ENCODE data around the gene HDAC4. TPM values are rescaled to one million over a fixed set of nuclear protein-coding genes. Genes with fewer than 3 reads are reported as not detected.

HDAC4 gene
- total RNA-seq, 1 experiment from 2014 or later, result 32.0 TPM

DNA sequence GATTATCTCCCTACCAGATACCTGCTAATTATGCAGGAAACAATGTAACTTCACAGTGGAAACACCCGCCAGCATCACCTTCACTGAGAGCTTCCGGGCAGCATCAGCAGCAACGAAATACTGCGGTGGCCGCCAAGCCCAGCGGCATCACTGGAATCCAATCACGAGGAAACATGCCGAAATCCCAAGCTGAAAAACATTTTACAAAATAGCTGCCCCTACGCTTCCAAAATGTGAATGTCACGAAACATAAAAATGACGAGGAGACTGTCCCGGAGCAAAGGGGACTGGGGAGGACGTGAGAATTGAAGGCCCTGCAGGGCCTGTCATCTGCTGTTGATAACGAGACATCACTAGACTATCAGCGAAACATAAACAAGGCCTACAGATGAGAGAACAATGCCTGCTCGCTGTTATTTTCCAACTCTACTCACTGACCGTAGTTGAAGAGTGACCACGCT lies 82.6 kb downstream of the HDAC4 start:
- H3K4me3 Mint-ChIP-seq, result no peak overlapping the region
- Histone ChIP-seq H4K91ac (ENCODE audit: insufficient read length, low read depth, low read length) (no peak overlapping the region), H3K9ac (ENCODE audit: extremely low read depth, insufficient read length, low read length) (no peak overlapping the region), H3K23ac (ENCODE audit: insufficient read length, low read depth, low read length) (no peak overlapping the region), H3T11ph (ENCODE audit: low read length) (no peak overlapping the region), H2BK20ac (ENCODE audit: low read depth, low read length, poor library complexity, severe bottlenecking) (no peak overlapping the region), H3K79me1 (ENCODE audit: insufficient read depth, low read depth, low read length, poor library complexity, severe bottlenecking) (peaks cover 3% of the 10 kb centered on the region), H3K4ac (ENCODE audit: low read depth, low read length) (no peak overlapping the region), H3K18ac (ENCODE audit: insufficient read length, low read depth, low read length) (no peak overlapping the region), H4K8ac (replicated peaks; ENCODE audit: insufficient read length, low read depth, low read length) (no peak overlapping the region), H3K27me3 (ENCODE audit: insufficient read depth, low read length) (no peaks in the 10 kb centered on the region), H4K20me1 (ENCODE audit: control insufficient read depth, insufficient read depth, insufficient read length) (no peaks in the 10 kb centered on the region), H3K4me1 (ENCODE audit: insufficient read depth, low read length) (no peaks in the 10 kb centered on the region), H2BK5ac (ENCODE audit: insufficient read length, low read length) (no peak overlapping the region), H2BK12ac (ENCODE audit: insufficient read length, low read depth, low read length) (no peak overlapping the region), H3K9me3 (ENCODE audit: control insufficient read depth, low read depth, low read length) (no peaks in the 10 kb centered on the region), H2BK120ac (ENCODE audit: low read depth, low read length, poor library complexity, severe bottlenecking) (no peak overlapping the region), H2AFZ (ENCODE audit: low read length) (no peak overlapping the region), H4K5ac (ENCODE audit: insufficient read length, low read depth, low read length) (no peak overlapping the region), H3K23me2 (ENCODE audit: insufficient read length, low read depth, low read length, poor library complexity, severe bottlenecking) (no peaks in the 10 kb centered on the region), H2AK5ac (ENCODE audit: insufficient read length, low read length) (no peak overlapping the region), H3K79me2 (ENCODE audit: insufficient read depth, low read length) (peaks cover 9% of the 10 kb centered on the region; the same call in 1 of the 2 replicates), H2BK15ac (ENCODE audit: low read depth, low read length) (no peak overlapping the region), H3K56ac (ENCODE audit: insufficient read length, low read depth, low read length) (no peak overlapping the region), H3K4me2 (ENCODE audit: insufficient read depth, insufficient read length, low read length) (no peak overlapping the region), H3K27ac (ENCODE audit: insufficient read length, low read depth, low read length) (no peak overlapping the region), H3K14ac (ENCODE audit: insufficient read depth, low read length) (no peak overlapping the region)
- peak overlapping the region in 1 of 3 experiments; percentile 76; a peak in 2 of 7 replicates for H3K27ac Mint-ChIP-seq
- TF ChIP-seq, protein P1, sequence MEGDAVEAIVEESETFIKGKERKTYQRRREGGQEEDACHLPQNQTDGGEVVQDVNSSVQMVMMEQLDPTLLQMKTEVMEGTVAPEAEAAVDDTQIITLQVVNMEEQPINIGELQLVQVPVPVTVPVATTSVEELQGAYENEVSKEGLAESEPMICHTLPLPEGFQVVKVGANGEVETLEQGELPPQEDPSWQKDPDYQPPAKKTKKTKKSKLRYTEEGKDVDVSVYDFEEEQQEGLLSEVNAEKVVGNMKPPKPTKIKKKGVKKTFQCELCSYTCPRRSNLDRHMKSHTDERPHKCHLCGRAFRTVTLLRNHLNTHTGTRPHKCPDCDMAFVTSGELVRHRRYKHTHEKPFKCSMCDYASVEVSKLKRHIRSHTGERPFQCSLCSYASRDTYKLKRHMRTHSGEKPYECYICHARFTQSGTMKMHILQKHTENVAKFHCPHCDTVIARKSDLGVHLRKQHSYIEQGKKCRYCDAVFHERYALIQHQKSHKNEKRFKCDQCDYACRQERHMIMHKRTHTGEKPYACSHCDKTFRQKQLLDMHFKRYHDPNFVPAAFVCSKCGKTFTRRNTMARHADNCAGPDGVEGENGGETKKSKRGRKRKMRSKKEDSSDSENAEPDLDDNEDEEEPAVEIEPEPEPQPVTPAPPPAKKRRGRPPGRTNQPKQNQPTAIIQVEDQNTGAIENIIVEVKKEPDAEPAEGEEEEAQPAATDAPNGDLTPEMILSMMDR (conservative IDR thresholded peaks at IDR 0.05), result no peak
- peak; percentile 8 for DNase-seq
- H3K4me1 Mint-ChIP-seq, result peaks cover 19 to 24% of the 10 kb centered on the region in 2 experiments
- peaks cover 28 to 45% (median 37%) of the 10 kb centered on the region in 3 experiments for H3K36me3 Mint-ChIP-seq (ENCODE audit: insufficient read depth in 1 of 3, low read depth in 3 of 3)
- H3K9me3 Mint-ChIP-seq, result peaks cover 23 to 25% of the 10 kb centered on the region in 2 experiments
- no CpG with 5 or more reads among the region's 18 CpGs for WGBS (ENCODE audit: extremely low coverage, insufficient read length, low lambda C conversion rate)
- H3K27me3 Mint-ChIP-seq (ENCODE audit: low read depth), result no peaks in the 10 kb centered on the region
